H9 (cell line): ENCODE results near the gene RBPJL. TPM values are rescaled to one million over a fixed set of nuclear protein-coding genes. Genes with fewer than 3 reads are reported as not detected.

Source experiments
- DNase-seq: peaks from one replicate; pipeline ENCODE4 v3.0.0-alpha.2; 2017
- H2AFZ ChIP-seq: one replicate; pipeline ENCODE4 v1.6.1; 2013; ENCODE audit warnings: mild to moderate bottlenecking, low read length, control low read depth, moderate library complexity
- H2AK5ac ChIP-seq: 2 replicates; pipeline ENCODE4 v1.6.1; 2013; ENCODE audit warnings: low read length, control low read depth, mixed read lengths; ENCODE audit not compliant: insufficient read length
- H2BK120ac ChIP-seq: one replicate; pipeline ENCODE4 v1.6.1; 2013; ENCODE audit warnings: low read depth, mild to moderate bottlenecking, low read length, control low read depth, inconsistent platforms; ENCODE audit not compliant: poor library complexity, severe bottlenecking
- H2BK12ac ChIP-seq: 2 replicates; pipeline ENCODE4 v1.6.1; 2013; ENCODE audit warnings: low read length, control low read depth, mixed read lengths, low read depth; ENCODE audit not compliant: insufficient read length
- H2BK15ac ChIP-seq: 2 replicates; pipeline ENCODE4 v1.6.1; 2013; ENCODE audit warnings: low read depth, low read length, control low read depth
- H2BK20ac ChIP-seq: one replicate; pipeline ENCODE4 v1.6.1; 2013; ENCODE audit warnings: low read depth, mild to moderate bottlenecking, low read length, control low read depth, inconsistent platforms; ENCODE audit not compliant: poor library complexity, severe bottlenecking
- H2BK5ac ChIP-seq: 2 replicates; pipeline ENCODE4 v1.6.1; 2013; ENCODE audit warnings: low read length, control low read depth, mixed read lengths; ENCODE audit not compliant: insufficient read length
- H3K14ac ChIP-seq: 2 replicates; pipeline ENCODE4 v1.6.1; 2013; ENCODE audit warnings: low read length, control low read depth; ENCODE audit not compliant: insufficient read depth
- H3K18ac ChIP-seq: 2 replicates; pipeline ENCODE4 v1.6.1; 2013; ENCODE audit warnings: low read depth, mild to moderate bottlenecking, mixed read lengths, low read length, control low read depth; ENCODE audit not compliant: insufficient read length
- H3K23ac ChIP-seq: 2 replicates; pipeline ENCODE4 v1.6.1; 2013; ENCODE audit warnings: low read length, control low read depth, mixed read lengths, low read depth; ENCODE audit not compliant: insufficient read length
- H3K23me2 ChIP-seq: 2 replicates; pipeline ENCODE4 v1.6.1; 2013; ENCODE audit warnings: low read depth, mild to moderate bottlenecking, mixed read lengths, low read length, control low read depth; ENCODE audit not compliant: insufficient read length, poor library complexity, severe bottlenecking
- H3K27ac ChIP-seq: 2 replicates; pipeline ENCODE4 v1.5.1; 2013; ENCODE audit warnings: low read length, control low read depth, mixed read lengths, low read depth; ENCODE audit not compliant: insufficient read length
- H3K27me3 ChIP-seq: 2 replicates; pipeline ENCODE4 v1.6.1; 2013; ENCODE audit warnings: low read length, control low read depth, inconsistent platforms; ENCODE audit not compliant: insufficient read depth
- H3K4ac ChIP-seq: 2 replicates; pipeline ENCODE4 v1.6.1; 2013; ENCODE audit warnings: low read depth, mild to moderate bottlenecking, control low read depth, inconsistent platforms, low read length, moderate library complexity
- H3K4me1 ChIP-seq: 2 replicates; pipeline ENCODE4 v1.6.1; 2013; ENCODE audit warnings: low read length, control low read depth, inconsistent platforms; ENCODE audit not compliant: insufficient read depth
- H3K4me2 ChIP-seq: 2 replicates; pipeline ENCODE4 v1.6.1; 2013; ENCODE audit warnings: low read length, control low read depth, mixed read lengths; ENCODE audit not compliant: insufficient read length, insufficient read depth
- H3K56ac ChIP-seq: 2 replicates; pipeline ENCODE4 v1.6.1; 2013; ENCODE audit warnings: low read depth, mild to moderate bottlenecking, mixed read lengths, low read length, control low read depth; ENCODE audit not compliant: insufficient read length
- H3K79me1 ChIP-seq: 2 replicates; pipeline ENCODE4 v1.6.1; 2013; ENCODE audit warnings: low read depth, mild to moderate bottlenecking, moderate library complexity, low read length, control low read depth, inconsistent platforms; ENCODE audit not compliant: insufficient read depth, poor library complexity, severe bottlenecking
- H3K79me2 ChIP-seq: 2 replicates; pipeline ENCODE4 v1.6.1; 2013; ENCODE audit warnings: low read length, control low read depth, inconsistent platforms; ENCODE audit not compliant: insufficient read depth
- H3K9ac ChIP-seq: 2 replicates; pipeline ENCODE4 v1.6.1; 2013; ENCODE audit warnings: low read length, control low read depth, mixed read lengths; ENCODE audit not compliant: insufficient read length; ENCODE audit errors: extremely low read depth
- H3K9me3 ChIP-seq: one replicate; pipeline ENCODE4 v1.6.1; 2013; ENCODE audit warnings: low read depth, low read length, inconsistent platforms; ENCODE audit not compliant: control insufficient read depth
- H3T11ph ChIP-seq: one replicate; pipeline ENCODE4 v1.6.1; 2013; ENCODE audit warnings: mild to moderate bottlenecking, low read length, control low read depth, inconsistent platforms
- H4K20me1 ChIP-seq: one replicate; pipeline ENCODE4 v1.6.1; 2013; ENCODE audit not compliant: control insufficient read depth, insufficient read length, insufficient read depth
- H4K5ac ChIP-seq: 2 replicates; pipeline ENCODE4 v1.6.1; 2013; ENCODE audit warnings: low read depth, mild to moderate bottlenecking, mixed read lengths, low read length, control low read depth; ENCODE audit not compliant: insufficient read length
- H4K8ac ChIP-seq: replicated peaks from 2 replicates; pipeline ENCODE4 v1.6.1; 2013; ENCODE audit warnings: low read length, control low read depth, mixed read lengths, low read depth; ENCODE audit not compliant: insufficient read length
- H4K91ac ChIP-seq: 2 replicates; pipeline ENCODE4 v1.6.1; 2013; ENCODE audit warnings: low read depth, mild to moderate bottlenecking, moderate library complexity, mixed read lengths, low read length, control low read depth; ENCODE audit not compliant: insufficient read length
- H3K27ac Mint-ChIP-seq, 3 experiments: 2 replicates in 2 of 3; 3 replicates in 1 of 3; pipeline ENCODE4 v1.8.0; 2020 to 2021; ENCODE audit warnings: mixed read lengths in 3 of 3, mild to moderate bottlenecking in 1 of 3, moderate library complexity in 1 of 3
- H3K27me3 Mint-ChIP-seq: 2 replicates; pipeline ENCODE4 v1.8.0; 2021; ENCODE audit warnings: low read depth, mild to moderate bottlenecking, moderate library complexity, mixed read lengths
- H3K36me3 Mint-ChIP-seq, 3 experiments: 2 replicates in 2 of 3; 3 replicates in 1 of 3; pipeline ENCODE4 v1.8.0; 2020 to 2021; ENCODE audit warnings: low read depth in 3 of 3, mixed read lengths in 3 of 3; ENCODE audit not compliant: insufficient read depth in 1 of 3
- H3K4me1 Mint-ChIP-seq, 2 experiments: 2 replicates each; pipeline ENCODE4 v1.8.0; 2020; ENCODE audit warnings: mixed read lengths in 2 of 2
- H3K4me3 Mint-ChIP-seq, 2 experiments: 2 replicates in 1 of 2; 3 replicates in 1 of 2; pipeline ENCODE4 v1.8.0; 2020 to 2021; ENCODE audit warnings: mild to moderate bottlenecking in 2 of 2, mixed read lengths in 2 of 2, moderate library complexity in 1 of 2
- H3K9me3 Mint-ChIP-seq, 2 experiments: 2 replicates in 1 of 2; 3 replicates in 1 of 2; pipeline ENCODE4 v1.8.0; 2020; ENCODE audit warnings: mild to moderate bottlenecking in 2 of 2, mixed read lengths in 2 of 2, moderate library complexity in 1 of 2
- CTCF ChIP-seq: fragments of 200-600 bp; sonication (generic); conservative IDR thresholded peaks from 3 replicates; pipeline ENCODE4 v1.8.0; 2021; ENCODE audit warnings: antibody characterized with exemption, mild to moderate bottlenecking
- WGBS: extraction: QIAGEN DNeasy Blood & Tissue Kit; methylation state at CpG from one replicate; pipeline ENCODE4 v1.1.7; 2013; ENCODE audit warnings: missing lambda C conversion rate, low lambda C conversion rate, mixed read lengths; ENCODE audit not compliant: insufficient read length; ENCODE audit errors: extremely low coverage; 5-methylcytosine and 5-hydroxymethylcytosine counted together
- total RNA-seq: library from RNA; stranded (reverse); gene quantifications from 2 replicates; pipeline ENCODE4 v1.2.1, GENCODE V29; 2021

Gene RBPJL
- total RNA-seq, 1 experiment from 2014 or later, result 0.28 TPM

GRCh38 chr20:45336530-45337366 lies 30.1 kb downstream of the RBPJL start:
- Histone ChIP-seq H3K56ac (no peak overlapping the region), H3K9me3 (no peaks in the 10 kb centered on the region), H4K8ac (no peak overlapping the region), H3K27me3 (no peaks in the 10 kb centered on the region), H3K23me2 (peaks cover 3% of the 10 kb centered on the region), H2AFZ (no peak overlapping the region), H4K5ac (no peak overlapping the region), H3K23ac (no peak overlapping the region), H3K79me2 (peaks cover 3% of the 10 kb centered on the region; the same call in 1 of the 2 replicates), H2BK15ac (no peak overlapping the region), H3K79me1 (no peaks in the 10 kb centered on the region), H4K20me1 (peaks cover 2% of the 10 kb centered on the region), H3K9ac (no peak overlapping the region), H2BK5ac (no peak overlapping the region), H2BK120ac (no peak overlapping the region), H3K14ac (no peak overlapping the region), H3K4ac (no peak overlapping the region), H2AK5ac (no peak overlapping the region), H2BK20ac (no peak overlapping the region), H3K4me1 (peaks cover 20% of the 10 kb centered on the region), H4K91ac (no peak overlapping the region), H3K4me2 (no peak overlapping the region), H3T11ph (no peak overlapping the region), H3K27ac (no peak overlapping the region), H2BK12ac (no peak overlapping the region), H3K18ac (no peak overlapping the region)
- TF ChIP-seq CTCF, result no peak
- Mint-ChIP-seq H3K4me1 (peaks cover 60 to 68% of the 10 kb centered on the region in 2 experiments), H3K9me3 (no peaks in the 10 kb centered on the region), H3K27ac (peak overlapping the region; percentile 28 to 92 (median 50)), H3K27me3 (no peaks in the 10 kb centered on the region; the same call in 1 of the 2 replicates), H3K4me3 (no peak overlapping the region), H3K36me3 (peaks cover 13 to 34% (median 25%) of the 10 kb centered on the region in 3 experiments; a peak in 6 of 7 replicates)
- DNase-seq, result no peak
- WGBS, result no CpG with 5 or more reads among the region's 11 CpGs
